HEK293 (cell line): ENCODE measurements around the gene SAMD5.

Experiments used
- CTCF ChIA-PET: fragments of 350-600 bp; formaldehyde crosslinking; extraction: SDS; loops from one replicate; lab custom pipeline; 2021; ENCODE audit warnings: antibody characterized with exemption; lab: Yijun Ruan, JAX
- POLR2A ChIA-PET: fragments of 300-600 bp; formaldehyde crosslinking; extraction: SDS; loops from one replicate; lab custom pipeline; 2020; ENCODE audit warnings: antibody characterized with exemption, inconsistent platforms; lab: Yijun Ruan, JAX
- H3K27ac ChIP-seq: fragments of 200-500 bp; sonication (Bioruptor generic); 2 replicates; pipeline ENCODE4 v1.5.1; 2014; ENCODE audit warnings: low read depth, low read length, control low read depth, inconsistent platforms; ENCODE audit errors: extremely low read depth
- H3K36me3 ChIP-seq, 2 experiments: fragments of 200-500 bp in 1 of 2; sonication (Bioruptor generic) in 1 of 2; 1 replicate in 1 of 2; 2 replicates in 1 of 2; pipeline ENCODE4 v1.5.1; 2014 to 2017; ENCODE audit warnings: inconsistent platforms in 2 of 2, low read length in 2 of 2; ENCODE audit not compliant: control insufficient read depth in 2 of 2, insufficient read depth in 1 of 2
- H3K4me1 ChIP-seq: fragments of 200-500 bp; sonication (Bioruptor generic); 2 replicates; pipeline ENCODE4 v1.5.1; 2014; ENCODE audit warnings: mild to moderate bottlenecking, low read length, inconsistent platforms; ENCODE audit not compliant: control insufficient read depth, insufficient read depth
- H3K4me3 ChIP-seq: 2 replicates; pipeline ENCODE4 v1.5.1; 2011; ENCODE audit warnings: low read depth, mild to moderate bottlenecking, control low read depth, low read length, moderate library complexity
- H3K9me3 ChIP-seq: fragments of 200-500 bp; sonication (Bioruptor generic); 2 replicates; pipeline ENCODE4 v1.5.1; 2014; ENCODE audit warnings: low read depth, low read length, inconsistent platforms; ENCODE audit not compliant: control insufficient read depth, insufficient read depth
- GLIS1 ChIP-seq: fragments of 450-650 bp; formaldehyde crosslinking; IDR thresholded peaks from 2 replicates; pipeline ENCODE4 v1.5.1; 2016; ENCODE audit warnings: missing biosample characterization, missing genetic modification characterization
- GLIS2 ChIP-seq: fragments of 450-650 bp; formaldehyde crosslinking; IDR thresholded peaks from 2 replicates; pipeline ENCODE4 v1.5.1; 2016; ENCODE audit warnings: missing biosample characterization, missing genetic modification characterization
- HOXC10 ChIP-seq: sonication (generic); formaldehyde crosslinking; IDR thresholded peaks from 2 replicates; pipeline ENCODE4 v1.8.1; 2023; ENCODE audit warnings: mild to moderate bottlenecking, missing genetic modification reagents
- KLF7 ChIP-seq: fragments of 450-650 bp; formaldehyde crosslinking; IDR thresholded peaks from 2 replicates; pipeline ENCODE4 v1.5.1; 2016; ENCODE audit warnings: missing biosample characterization, missing genetic modification characterization, borderline replicate concordance
- PATZ1 ChIP-seq: fragments of 450-650 bp; formaldehyde crosslinking; IDR thresholded peaks from 2 replicates; pipeline ENCODE4 v1.5.1; 2016; ENCODE audit warnings: missing biosample characterization, missing genetic modification characterization
- SP2 ChIP-seq: fragments of 450-650 bp; formaldehyde crosslinking; IDR thresholded peaks from 2 replicates; pipeline ENCODE4 v1.5.1; 2016; ENCODE audit warnings: missing biosample characterization, missing genetic modification characterization
- ZBTB20 ChIP-seq: fragments of 450-650 bp; formaldehyde crosslinking; IDR thresholded peaks from 2 replicates; pipeline ENCODE4 v1.5.1; 2016; ENCODE audit warnings: missing biosample characterization, missing genetic modification characterization
- ZBTB8A ChIP-seq: fragments of 450-650 bp; formaldehyde crosslinking; IDR thresholded peaks from 2 replicates; pipeline ENCODE4 v1.5.1; 2016; ENCODE audit warnings: missing biosample characterization, missing genetic modification characterization
- ZFP37 ChIP-seq: fragments of 450-650 bp; formaldehyde crosslinking; IDR thresholded peaks from 2 replicates; pipeline ENCODE4 v1.5.1; 2016; ENCODE audit warnings: missing biosample characterization, missing genetic modification characterization
- ZIC2 ChIP-seq: fragments of 450-650 bp; formaldehyde crosslinking; IDR thresholded peaks from 2 replicates; pipeline ENCODE4 v1.5.1; 2016; ENCODE audit warnings: missing biosample characterization, missing genetic modification characterization
- ZNF10 ChIP-seq: fragments of 450-650 bp; formaldehyde crosslinking; IDR thresholded peaks from 2 replicates; pipeline ENCODE4 v1.5.1; 2017; ENCODE audit warnings: missing biosample characterization, missing genetic modification characterization
- ZNF2 ChIP-seq: fragments of 450-650 bp; formaldehyde crosslinking; IDR thresholded peaks from 2 replicates; pipeline ENCODE4 v1.5.1; 2016; ENCODE audit warnings: missing biosample characterization, missing genetic modification characterization
- ZNF221 ChIP-seq: fragments of 450-650 bp; formaldehyde crosslinking; IDR thresholded peaks from 2 replicates; pipeline ENCODE4 v1.5.1; 2017; ENCODE audit warnings: missing biosample characterization, missing genetic modification characterization, borderline replicate concordance
- ZNF350 ChIP-seq: fragments of 450-650 bp; formaldehyde crosslinking; IDR thresholded peaks from 2 replicates; pipeline ENCODE4 v1.5.0; 2017; ENCODE audit warnings: missing biosample characterization, mild to moderate bottlenecking, missing genetic modification characterization
- ZNF391 ChIP-seq: fragments of 450-650 bp; formaldehyde crosslinking; IDR thresholded peaks from 2 replicates; pipeline ENCODE4 v1.5.1; 2016; ENCODE audit warnings: low read depth, missing biosample characterization, missing genetic modification characterization, borderline replicate concordance
- ZNF449 ChIP-seq: fragments of 450-650 bp; formaldehyde crosslinking; IDR thresholded peaks from 2 replicates; pipeline ENCODE4 v1.5.1; 2017; ENCODE audit warnings: missing biosample characterization, mild to moderate bottlenecking, missing genetic modification characterization, moderate library complexity
- ZNF621 ChIP-seq: fragments of 450-650 bp; formaldehyde crosslinking; IDR thresholded peaks from 2 replicates; pipeline ENCODE4 v1.5.1; 2017; ENCODE audit warnings: missing biosample characterization, missing genetic modification characterization
- ZSCAN30 ChIP-seq: fragments of 450-650 bp; IDR thresholded peaks from 2 replicates; pipeline ENCODE4 v1.5.1; 2018; ENCODE audit warnings: missing biosample characterization, mild to moderate bottlenecking, missing genetic modification characterization, moderate library complexity
- ZXDB ChIP-seq: fragments of 450-650 bp; formaldehyde crosslinking; IDR thresholded peaks from 2 replicates; pipeline ENCODE4 v1.5.1; 2016; ENCODE audit warnings: missing biosample characterization, missing genetic modification characterization
- TF ChIP-seq, protein P1 (sequence below): fragments of 450-650 bp; formaldehyde crosslinking; IDR thresholded peaks from 2 replicates; pipeline ENCODE4 v1.5.1; 2016; ENCODE audit warnings: missing biosample characterization, missing genetic modification characterization
- TF ChIP-seq, protein P2 (sequence below): fragments of 450-650 bp; formaldehyde crosslinking; IDR thresholded peaks from 2 replicates; pipeline ENCODE4 v1.5.1; 2016; ENCODE audit warnings: missing biosample characterization, missing genetic modification characterization
- TF ChIP-seq, protein P3 (sequence below): fragments of 450-650 bp; formaldehyde crosslinking; IDR thresholded peaks from 2 replicates; pipeline ENCODE4 v1.5.1; 2017; ENCODE audit warnings: missing biosample characterization, missing genetic modification characterization
- TF ChIP-seq, protein P4 (sequence below): fragments of 450-650 bp; formaldehyde crosslinking; IDR thresholded peaks from 2 replicates; pipeline ENCODE4 v1.5.1; 2016; ENCODE audit warnings: missing biosample characterization, missing genetic modification characterization

SAMD5 gene

GRCh38 chr6:147507162-147508041 is 1.1 kb upstream of the SAMD5 start (continued):
- TF ChIP-seq PATZ1 (tag by site-specific recombination) (0 out of 2 replicates have a peak, but pooled peaks have one; percentile 31), ZBTB20 (tag by site-specific recombination) (peak; percentile 95), KLF7 (tag by site-specific recombination) (no peak), SP2 (tag by site-specific recombination) (peak; percentile 67), ZNF221 (tag by site-specific recombination) (no peak), GLIS1 (tag by site-specific recombination) (peak; percentile 80), ZSCAN30 (0 out of 2 replicates have a peak, but pooled peaks have one; percentile 6)
- TF ChIP-seq, protein P1, sequence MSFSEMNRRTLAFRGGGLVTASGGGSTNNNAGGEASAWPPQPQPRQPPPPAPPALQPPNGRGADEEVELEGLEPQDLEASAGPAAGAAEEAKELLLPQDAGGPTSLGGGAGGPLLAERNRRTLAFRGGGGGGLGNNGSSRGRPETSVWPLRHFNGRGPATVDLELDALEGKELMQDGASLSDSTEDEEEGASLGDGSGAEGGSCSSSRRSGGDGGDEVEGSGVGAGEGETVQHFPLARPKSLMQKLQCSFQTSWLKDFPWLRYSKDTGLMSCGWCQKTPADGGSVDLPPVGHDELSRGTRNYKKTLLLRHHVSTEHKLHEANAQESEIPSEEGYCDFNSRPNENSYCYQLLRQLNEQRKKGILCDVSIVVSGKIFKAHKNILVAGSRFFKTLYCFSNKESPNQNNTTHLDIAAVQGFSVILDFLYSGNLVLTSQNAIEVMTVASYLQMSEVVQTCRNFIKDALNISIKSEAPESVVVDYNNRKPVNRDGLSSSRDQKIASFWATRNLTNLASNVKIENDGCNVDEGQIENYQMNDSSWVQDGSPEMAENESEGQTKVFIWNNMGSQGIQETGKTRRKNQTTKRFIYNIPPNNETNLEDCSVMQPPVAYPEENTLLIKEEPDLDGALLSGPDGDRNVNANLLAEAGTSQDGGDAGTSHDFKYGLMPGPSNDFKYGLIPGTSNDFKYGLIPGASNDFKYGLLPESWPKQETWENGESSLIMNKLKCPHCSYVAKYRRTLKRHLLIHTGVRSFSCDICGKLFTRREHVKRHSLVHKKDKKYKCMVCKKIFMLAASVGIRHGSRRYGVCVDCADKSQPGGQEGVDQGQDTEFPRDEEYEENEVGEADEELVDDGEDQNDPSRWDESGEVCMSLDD (tag by site-specific recombination), result 0 out of 2 replicates have a peak, but pooled peaks have one; percentile 46
- TF ChIP-seq, protein P2, sequence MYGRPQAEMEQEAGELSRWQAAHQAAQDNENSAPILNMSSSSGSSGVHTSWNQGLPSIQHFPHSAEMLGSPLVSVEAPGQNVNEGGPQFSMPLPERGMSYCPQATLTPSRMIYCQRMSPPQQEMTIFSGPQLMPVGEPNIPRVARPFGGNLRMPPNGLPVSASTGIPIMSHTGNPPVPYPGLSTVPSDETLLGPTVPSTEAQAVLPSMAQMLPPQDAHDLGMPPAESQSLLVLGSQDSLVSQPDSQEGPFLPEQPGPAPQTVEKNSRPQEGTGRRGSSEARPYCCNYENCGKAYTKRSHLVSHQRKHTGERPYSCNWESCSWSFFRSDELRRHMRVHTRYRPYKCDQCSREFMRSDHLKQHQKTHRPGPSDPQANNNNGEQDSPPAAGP (tag by site-specific recombination), result 0 out of 2 replicates have a peak, but pooled peaks have one; percentile 9

- CTCF ChIA-PET, result interaction anchor here (0.5 to 5.4 kb wide), 16 partner anchors 17 to 1397 kb away, joined by 3 to 80 read pairs (median 3); no protein-coding TSS in a partner anchor
- H3K9me3 ChIP-seq, result no peaks in the 10 kb centered on the region
- POLR2A ChIA-PET, result interaction anchor here (0.6 to 1.4 kb wide), 2 partner anchors 38 to 892 kb away, joined by 3 to 4 read pairs; no protein-coding TSS in a partner anchor
- peak overlapping the region; percentile 79 for H3K4me3 ChIP-seq
- H3K4me1 ChIP-seq, result peaks cover 11% of the 10 kb centered on the region
- H3K27ac ChIP-seq, result peak overlapping the region; percentile 63; the same call in 1 of the 2 replicates
- H3K36me3 ChIP-seq, result no peaks in the 10 kb centered on the region
- TF ChIP-seq ZNF2 (tag by site-specific recombination) (peak; percentile 36; the same call in 1 of the 2 replicates), ZFP37 (0 out of 2 replicates have a peak, but pooled peaks have one; percentile 20), ZNF391 (no peak), ZNF449 (tag by site-specific recombination) (0 out of 2 replicates have a peak, but pooled peaks have one; percentile 7), ZNF350 (no peak), ZNF621 (tag by site-specific recombination) (no peak), GLIS2 (tag by site-specific recombination) (peak; percentile 73), HOXC10 (CRISPR knock-in tag) (no peak), ZIC2 (tag by site-specific recombination) (peak; percentile 57), ZBTB8A (tag by site-specific recombination) (peak; percentile 61), ZBTB20 (tag by site-specific recombination) (peak; percentile 75), ZXDB (tag by site-specific recombination) (peak; percentile 19; the same call in 1 of the 2 replicates), ZNF10 (0 out of 2 replicates have a peak, but pooled peaks have one; percentile 3)
- TF ChIP-seq, protein P3, sequence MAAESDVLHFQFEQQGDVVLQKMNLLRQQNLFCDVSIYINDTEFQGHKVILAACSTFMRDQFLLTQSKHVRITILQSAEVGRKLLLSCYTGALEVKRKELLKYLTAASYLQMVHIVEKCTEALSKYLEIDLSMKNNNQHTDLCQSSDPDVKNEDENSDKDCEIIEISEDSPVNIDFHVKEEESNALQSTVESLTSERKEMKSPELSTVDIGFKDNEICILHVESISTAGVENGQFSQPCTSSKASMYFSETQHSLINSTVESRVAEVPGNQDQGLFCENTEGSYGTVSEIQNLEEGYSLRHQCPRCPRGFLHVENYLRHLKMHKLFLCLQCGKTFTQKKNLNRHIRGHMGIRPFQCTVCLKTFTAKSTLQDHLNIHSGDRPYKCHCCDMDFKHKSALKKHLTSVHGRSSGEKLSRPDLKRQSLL (tag by site-specific recombination), result 0 out of 2 replicates have a peak, but pooled peaks have one; percentile 25
- TF ChIP-seq, protein P4, sequence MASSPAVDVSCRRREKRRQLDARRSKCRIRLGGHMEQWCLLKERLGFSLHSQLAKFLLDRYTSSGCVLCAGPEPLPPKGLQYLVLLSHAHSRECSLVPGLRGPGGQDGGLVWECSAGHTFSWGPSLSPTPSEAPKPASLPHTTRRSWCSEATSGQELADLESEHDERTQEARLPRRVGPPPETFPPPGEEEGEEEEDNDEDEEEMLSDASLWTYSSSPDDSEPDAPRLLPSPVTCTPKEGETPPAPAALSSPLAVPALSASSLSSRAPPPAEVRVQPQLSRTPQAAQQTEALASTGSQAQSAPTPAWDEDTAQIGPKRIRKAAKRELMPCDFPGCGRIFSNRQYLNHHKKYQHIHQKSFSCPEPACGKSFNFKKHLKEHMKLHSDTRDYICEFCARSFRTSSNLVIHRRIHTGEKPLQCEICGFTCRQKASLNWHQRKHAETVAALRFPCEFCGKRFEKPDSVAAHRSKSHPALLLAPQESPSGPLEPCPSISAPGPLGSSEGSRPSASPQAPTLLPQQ, result 0 out of 2 replicates have a peak, but pooled peaks have one; percentile 20
Observed at GRCh38 chr6:147508866-147509608, 547 bp downstream of the SAMD5 start.
